GM23338 (cell line): ENCODE data around the gene ANGPT4. TPM values are rescaled to one million over a fixed set of nuclear protein-coding genes. Genes with fewer than 3 reads are reported as not detected.

ENCODE experiments used
- ATAC-seq: fragments of 200-7000 bp; cut with Tn5 transposase; 3 replicates; pipeline ENCODE4 v1.9.1; 2020
- DNase-seq: peaks from one replicate; pipeline ENCODE4 v3.0.0-alpha.2; 2015; ENCODE audit warnings: low spot score
- H2AFZ ChIP-seq: fragments of 200-600 bp; sonication (generic); 2 replicates; pipeline ENCODE4 v1.8.0; 2016; ENCODE audit warnings: antibody characterized with exemption, mild to moderate bottlenecking, moderate library complexity
- H3F3A ChIP-seq: fragments of 200-600 bp; sonication (generic); replicated peaks from 2 replicates; pipeline ENCODE4 v1.8.0; 2017; ENCODE audit warnings: antibody characterized with exemption, mixed run types, low read depth
- H3K27ac ChIP-seq: fragments of 200-600 bp; sonication (generic); 2 replicates; pipeline ENCODE4 v1.6.1; 2016; ENCODE audit warnings: low read depth
- H3K27me3 ChIP-seq: fragments of 200-600 bp; sonication (generic); 2 replicates; pipeline ENCODE4 v1.8.0; 2016; ENCODE audit warnings: mild to moderate bottlenecking, mixed run types, moderate library complexity; ENCODE audit not compliant: insufficient read depth
- H3K36me3 ChIP-seq: fragments of 200-600 bp; sonication (generic); 2 replicates; pipeline ENCODE4 v1.8.0; 2016; ENCODE audit warnings: mild to moderate bottlenecking; ENCODE audit not compliant: insufficient read depth
- H3K4me1 ChIP-seq: fragments of 200-600 bp; sonication (generic); 2 replicates; pipeline ENCODE4 v1.8.0; 2016; ENCODE audit warnings: mild to moderate bottlenecking, moderate library complexity; ENCODE audit not compliant: insufficient read depth
- H3K4me2 ChIP-seq: fragments of 200-600 bp; sonication (generic); 2 replicates; pipeline ENCODE4 v1.7.1; 2017; ENCODE audit warnings: mixed run types
- H3K4me3 ChIP-seq: fragments of 200-600 bp; sonication (generic); 2 replicates; pipeline ENCODE4 v1.6.1; 2016; ENCODE audit warnings: mixed run types
- H3K79me2 ChIP-seq: fragments of 200-600 bp; sonication (generic); replicated peaks from 2 replicates; pipeline ENCODE4 v1.8.0; 2017; ENCODE audit warnings: mild to moderate bottlenecking; ENCODE audit not compliant: insufficient read depth
- H3K9me2 ChIP-seq: fragments of 200-600 bp; sonication (generic); 2 replicates; pipeline ENCODE4 v1.8.0; 2017; ENCODE audit not compliant: insufficient read depth
- H4K20me1 ChIP-seq: fragments of 200-600 bp; sonication (generic); replicated peaks from 2 replicates; pipeline ENCODE4 v1.8.0; 2017; ENCODE audit warnings: mild to moderate bottlenecking; ENCODE audit not compliant: insufficient read depth
- H3K27ac Mint-ChIP-seq: 2 replicates; pipeline ENCODE4 v1.8.0; 2020; ENCODE audit warnings: inconsistent platforms, mild to moderate bottlenecking, moderate library complexity, mixed read lengths
- H3K27me3 Mint-ChIP-seq: 3 replicates; pipeline ENCODE4 v1.8.0; 2022; ENCODE audit warnings: low read depth, mild to moderate bottlenecking, moderate library complexity, mixed read lengths, inconsistent platforms; ENCODE audit not compliant: insufficient read depth, poor library complexity
- H3K36me3 Mint-ChIP-seq: 3 replicates; pipeline ENCODE4 v1.8.0; 2021; ENCODE audit warnings: low read depth, mild to moderate bottlenecking, inconsistent platforms, moderate library complexity, mixed read lengths
- H3K4me1 Mint-ChIP-seq: 3 replicates; pipeline ENCODE4 v1.8.0; 2020; ENCODE audit warnings: mild to moderate bottlenecking, inconsistent platforms, mixed read lengths
- H3K4me3 Mint-ChIP-seq: 3 replicates; pipeline ENCODE4 v1.8.0; 2021; ENCODE audit warnings: moderate library complexity, mild to moderate bottlenecking, inconsistent platforms, mixed read lengths
- H3K9me3 Mint-ChIP-seq: 3 replicates; pipeline ENCODE4 v1.8.0; 2020; ENCODE audit warnings: moderate library complexity, mild to moderate bottlenecking, inconsistent platforms, mixed read lengths
- CREB1 ChIP-seq: fragments of 250-450 bp; sonication (Bioruptor Pico); IDR thresholded peaks from 2 replicates; pipeline ENCODE4 v1.5.0; 2020; ENCODE audit warnings: low read depth, mild to moderate bottlenecking, moderate library complexity
- CTCF ChIP-seq, 2 experiments: fragments of 200-600 bp in 1 of 2; sonication (generic) in 1 of 2; conservative IDR thresholded peaks; 2 replicates each; pipeline versions ENCODE4 v1.5.1 to v1.6.1; 2016 to 2017; ENCODE audit warnings: antibody characterized with exemption in 2 of 2, low read depth in 2 of 2, mild to moderate bottlenecking in 2 of 2, moderate library complexity in 1 of 2
- ETS1 ChIP-seq: IDR thresholded peaks from 2 replicates; pipeline ENCODE4 v1.6.1; 2016; ENCODE audit warnings: antibody characterized with exemption
- JUNB ChIP-seq: IDR thresholded peaks from one replicate; pipeline ENCODE4 v1.6.1; 2016; ENCODE audit warnings: antibody characterized with exemption; ENCODE audit not compliant: unreplicated experiment
- NANOG ChIP-seq: IDR thresholded peaks from 2 replicates; pipeline ENCODE4 v1.6.1; 2016; ENCODE audit warnings: antibody characterized with exemption, borderline replicate concordance
- POLR2AphosphoS5 ChIP-seq: IDR thresholded peaks from 2 replicates; pipeline ENCODE4 v1.6.1; 2016; ENCODE audit warnings: antibody characterized with exemption, low read depth
- REST ChIP-seq: IDR thresholded peaks from one replicate; pipeline ENCODE4 v1.6.1; 2018; ENCODE audit warnings: antibody characterized with exemption; ENCODE audit not compliant: unreplicated experiment
- STAT1 ChIP-seq: IDR thresholded peaks from one replicate; pipeline ENCODE4 v1.6.1; 2016; ENCODE audit warnings: antibody characterized with exemption; ENCODE audit not compliant: unreplicated experiment
- ZNF114 ChIP-seq: fragments of 250-450 bp; sonication (Bioruptor Pico); IDR thresholded peaks from 2 replicates; pipeline ENCODE4 v1.5.0; 2020; ENCODE audit warnings: mild to moderate bottlenecking, moderate library complexity
- ZNF331 ChIP-seq: fragments of 250-450 bp; sonication (Bioruptor Pico); IDR thresholded peaks from 2 replicates; pipeline ENCODE4 v1.5.0; 2020; ENCODE audit warnings: low read depth, mild to moderate bottlenecking, moderate library complexity
- polyA plus RNA-seq: library from polyadenylated mRNA; unstranded; fragments of >200 nt; fragmentation: Nextera tagmentation; extraction: Ambion mirVana; gene quantifications from 2 replicates; pipeline ENCODE4 v1.2.1, GENCODE V29; 2016
- total RNA-seq: library from RNA; depleted of rRNA; stranded (reverse); fragments of >200 nt; shearing (Covaris generic); gene quantifications from 2 replicates; pipeline ENCODE4 v1.2.3, GENCODE V29; 2014

ANGPT4 gene
- total and polyA plus RNA-seq, 2 experiments from 2014 or later = 0.17 TPM; not detected in 1

- Histone ChIP-seq H3K4me2 (no peak overlapping the region), H4K20me1 (no peaks in the 10 kb centered on the region), H3K4me3 (no peak overlapping the region), H3K27ac (no peak overlapping the region), H3K9me2 (no peaks in the 10 kb centered on the region), H3K36me3 (no peaks in the 10 kb centered on the region), H3K79me2 (no peaks in the 10 kb centered on the region), H3K4me1 (no peaks in the 10 kb centered on the region), H2AFZ (no peak overlapping the region), H3F3A (no peaks in the 10 kb centered on the region), H3K27me3 (no peaks in the 10 kb centered on the region)
- TF ChIP-seq CREB1 (CRISPR knock-in tag) = no peak
- TF ChIP-seq NANOG = no peak
- TF ChIP-seq ZNF331 (CRISPR knock-in tag) = no peak
- no peak for TF ChIP-seq CTCF (conservative IDR thresholded peaks at IDR 0.05; ENCODE audit: low read depth in 2 of 2)
- TF ChIP-seq STAT1 = no peak
- TF ChIP-seq ZNF114 (CRISPR knock-in tag) = no peak
- no peak for TF ChIP-seq JUNB
- Mint-ChIP-seq H3K27me3 (peaks cover 4% of the 10 kb centered on the region), H3K36me3 (no peaks in the 10 kb centered on the region; the same call in 2 of the 3 replicates), H3K4me3 (no peak overlapping the region), H3K27ac (no peak overlapping the region), H3K9me3 (peaks cover 9% of the 10 kb centered on the region), H3K4me1 (peaks cover 6% of the 10 kb centered on the region)
- ATAC-seq (no peak), DNase-seq (no peak)
Measured at GRCh38 chr20:963795-964194, 47.7 kb upstream of the ANGPT4 start.

GRCh38 chr20:962683-963082 lies 46.5 kb upstream of the ANGPT4 start:
- Mint-ChIP-seq H3K27ac (no peak overlapping the region), H3K27me3 (peaks cover 4% of the 10 kb centered on the region)
- TF ChIP-seq JUNB (no peak), CREB1 (CRISPR knock-in tag) (no peak), ETS1 (no peak), NANOG (no peak), ZNF331 (CRISPR knock-in tag) (no peak), REST (no peak), CTCF (conservative IDR thresholded peaks at IDR 0.05; ENCODE audit: low read depth in 2 of 2) (no peak), POLR2AphosphoS5 (no peak)

More at GRCh38 chr20:962683-963082, 46.5 kb upstream of the ANGPT4 start:
- Histone ChIP-seq H3K4me2 (no peak overlapping the region), H3K79me2 (no peaks in the 10 kb centered on the region), H4K20me1 (no peaks in the 10 kb centered on the region), H3K27me3 (no peaks in the 10 kb centered on the region), H3F3A (no peaks in the 10 kb centered on the region), H3K4me3 (no peak overlapping the region), H3K4me1 (no peaks in the 10 kb centered on the region), H3K9me2 (no peaks in the 10 kb centered on the region), H3K36me3 (no peaks in the 10 kb centered on the region), H2AFZ (no peak overlapping the region), H3K27ac (no peak overlapping the region)
- ATAC-seq (no peak), DNase-seq (no peak)
- H3K4me3 Mint-ChIP-seq = no peak overlapping the region
- no peaks in the 10 kb centered on the region; the same call in 2 of the 3 replicates for H3K36me3 Mint-ChIP-seq
- H3K9me3 Mint-ChIP-seq = peaks cover 1% of the 10 kb centered on the region; the same call in 1 of the 3 replicates
- peaks cover 8% of the 10 kb centered on the region for H3K4me1 Mint-ChIP-seq
